ENCODE data around the gene TENM3.

TENM3 gene

DNA sequence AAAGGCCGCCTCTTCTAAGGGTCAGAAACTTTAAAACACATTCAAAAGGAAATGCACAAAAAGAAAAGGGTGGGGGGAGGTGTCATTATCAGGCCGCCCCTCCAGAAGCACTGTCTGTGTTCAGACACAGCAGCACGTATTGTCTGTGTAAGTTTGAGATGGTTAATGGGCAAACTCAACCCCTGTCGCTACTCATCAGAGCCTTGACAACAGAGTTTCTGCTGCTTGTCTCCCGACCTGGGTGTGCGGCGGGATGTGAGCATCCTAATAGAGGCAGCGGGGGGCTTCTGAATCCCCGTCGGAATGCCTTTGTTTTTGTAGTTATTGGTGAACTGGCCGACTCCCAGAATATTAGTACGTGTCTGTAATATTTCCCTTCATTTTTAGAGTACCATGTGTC, 515.1 kb downstream of the TENM3 start:
- no peak for DNase-seq

DNA sequence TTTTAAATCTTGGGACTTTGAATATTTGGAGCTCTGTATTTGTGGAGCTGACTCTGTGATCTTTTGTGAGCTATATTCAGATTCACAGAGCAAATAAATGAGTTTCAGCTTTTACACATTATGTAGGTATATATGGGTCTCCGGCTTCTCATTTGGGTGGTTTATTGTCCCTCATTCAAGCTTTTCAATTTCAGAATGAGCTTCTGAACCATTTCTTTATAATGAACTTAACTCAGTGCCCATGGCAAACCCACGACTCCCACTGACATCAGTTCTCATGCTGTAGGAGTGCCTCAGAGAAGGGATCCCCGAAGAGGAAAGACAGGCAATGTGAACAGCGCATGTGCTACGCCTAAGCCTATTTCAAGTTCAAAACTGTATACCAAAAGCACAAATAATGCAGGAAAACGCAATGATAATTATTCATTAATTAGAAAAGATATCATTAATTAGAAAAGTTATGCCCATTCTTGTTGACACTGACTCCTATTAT, 517.4 kb downstream of the TENM3 start:
- no peak for DNase-seq

DNA sequence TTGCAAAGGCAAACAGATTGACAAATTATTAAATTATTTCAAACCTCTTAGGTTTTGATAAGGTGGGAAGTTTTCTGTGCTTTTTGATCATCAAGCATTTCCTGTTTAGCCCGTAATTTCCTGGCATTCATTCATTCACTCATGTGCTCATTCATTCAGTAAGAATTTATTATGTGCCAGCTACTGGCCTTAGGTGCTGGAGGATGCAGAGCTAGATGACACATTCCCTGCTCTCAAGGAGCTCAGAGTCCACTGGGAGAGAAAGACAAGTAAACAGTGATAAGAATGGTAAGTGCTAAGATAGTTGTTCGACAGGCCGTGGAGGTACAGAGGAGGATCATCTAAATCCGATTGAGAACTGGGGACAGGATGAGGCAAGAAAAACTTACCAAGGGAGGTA, 520.9 kb downstream of the TENM3 start:
- no peak for DNase-seq

DNA sequence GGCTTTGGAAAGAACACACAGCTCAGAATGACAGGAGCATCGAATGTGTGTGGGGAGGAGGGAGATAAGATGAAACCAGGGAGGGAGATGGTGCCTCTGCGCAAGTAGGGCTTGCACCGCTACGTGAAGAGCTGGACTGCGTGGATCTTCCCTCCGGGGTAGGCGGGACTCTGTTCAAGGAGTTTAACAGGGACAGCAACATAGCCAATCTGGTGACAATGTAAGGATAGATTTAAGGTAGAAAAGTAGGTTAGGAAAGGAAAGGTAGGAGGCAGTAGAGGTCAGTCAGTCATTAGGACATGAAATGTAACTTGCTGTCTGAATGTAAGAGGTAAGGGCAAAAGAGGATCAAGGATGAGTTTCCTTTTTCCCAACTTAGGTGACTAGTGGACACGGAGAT, 521.4 kb downstream of the TENM3 start:
- no peak for DNase-seq

DNA sequence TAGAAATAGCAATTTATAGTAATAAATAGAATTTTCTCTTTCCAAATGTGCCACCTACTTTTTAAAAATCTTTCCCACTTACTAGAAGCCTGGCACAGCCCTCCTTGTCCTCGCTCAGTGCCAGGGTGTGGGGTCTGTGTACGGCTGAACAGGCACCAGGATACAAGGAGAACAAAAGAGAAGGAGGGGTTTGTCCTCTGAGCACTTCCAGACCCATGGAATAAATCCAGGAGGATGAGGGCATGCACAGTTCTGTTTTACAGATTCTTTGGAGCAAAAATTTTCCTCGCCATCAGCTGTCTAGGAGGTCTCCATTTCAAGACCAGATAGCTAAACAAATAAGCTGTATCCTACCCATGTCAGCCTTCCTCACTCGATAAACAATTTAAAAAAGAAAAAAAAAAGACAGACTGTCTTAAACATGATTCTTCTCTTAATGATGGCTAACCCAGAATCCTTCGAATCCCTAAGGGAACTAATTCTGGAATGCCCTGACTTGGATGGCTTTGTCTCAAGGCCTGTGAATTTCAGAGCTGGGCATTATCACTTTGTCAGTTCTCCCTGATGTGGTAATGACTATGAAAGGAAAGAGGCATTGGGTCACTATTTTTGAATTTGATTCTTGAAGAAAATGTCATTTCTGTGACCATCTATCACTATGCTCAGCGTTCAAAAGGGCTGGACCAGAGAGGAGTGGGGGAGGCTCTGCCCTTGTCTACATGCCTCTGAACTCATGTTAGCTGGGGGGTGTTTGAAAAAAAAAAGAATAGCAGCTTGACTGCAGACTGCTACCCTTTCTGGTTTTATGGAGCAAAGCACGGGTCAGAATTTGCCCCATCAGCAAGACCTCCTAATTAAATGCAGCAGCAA, 523.0 kb downstream of the TENM3 start:
- no peak for DNase-seq

DNA sequence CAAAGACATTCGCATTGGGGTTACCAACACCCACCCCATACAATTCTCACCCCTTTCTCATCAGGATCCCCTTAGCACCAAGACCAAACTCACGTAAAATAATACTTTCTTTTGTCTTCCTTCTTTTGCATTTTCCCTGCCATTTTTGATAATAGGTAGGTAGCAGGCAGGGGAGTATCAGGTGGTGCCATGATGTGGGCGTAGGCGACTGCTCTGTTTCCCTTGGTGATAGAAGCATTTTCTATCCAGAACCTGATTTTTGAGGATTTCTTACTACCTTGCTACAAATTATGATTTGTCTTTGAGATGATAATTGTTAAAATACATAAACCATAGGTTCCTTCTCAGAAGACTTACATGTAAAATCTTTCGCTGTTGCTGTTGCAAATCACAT, 523.7 kb downstream of the TENM3 start:
- no peak for DNase-seq

DNA sequence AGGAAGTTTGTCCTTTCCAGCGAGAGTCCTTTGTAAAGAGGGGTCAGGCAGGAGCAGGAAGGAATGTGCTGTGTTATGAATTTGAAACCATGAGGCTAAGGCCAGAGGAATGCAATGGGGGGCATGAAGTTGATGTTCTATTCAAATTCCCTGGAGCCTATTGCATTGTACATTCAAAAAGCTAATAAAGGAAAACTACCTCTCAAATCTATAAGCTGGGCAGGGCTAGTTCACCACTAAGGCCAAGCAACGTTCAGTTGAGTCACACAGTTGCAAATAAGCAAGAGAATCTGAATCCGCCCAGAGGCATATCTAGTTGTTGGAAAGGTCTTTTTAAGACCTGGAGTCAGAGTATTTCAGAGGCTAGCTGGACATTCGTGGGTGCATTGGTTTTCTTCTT, 525.6 kb downstream of the TENM3 start:
- no peak for DNase-seq

DNA sequence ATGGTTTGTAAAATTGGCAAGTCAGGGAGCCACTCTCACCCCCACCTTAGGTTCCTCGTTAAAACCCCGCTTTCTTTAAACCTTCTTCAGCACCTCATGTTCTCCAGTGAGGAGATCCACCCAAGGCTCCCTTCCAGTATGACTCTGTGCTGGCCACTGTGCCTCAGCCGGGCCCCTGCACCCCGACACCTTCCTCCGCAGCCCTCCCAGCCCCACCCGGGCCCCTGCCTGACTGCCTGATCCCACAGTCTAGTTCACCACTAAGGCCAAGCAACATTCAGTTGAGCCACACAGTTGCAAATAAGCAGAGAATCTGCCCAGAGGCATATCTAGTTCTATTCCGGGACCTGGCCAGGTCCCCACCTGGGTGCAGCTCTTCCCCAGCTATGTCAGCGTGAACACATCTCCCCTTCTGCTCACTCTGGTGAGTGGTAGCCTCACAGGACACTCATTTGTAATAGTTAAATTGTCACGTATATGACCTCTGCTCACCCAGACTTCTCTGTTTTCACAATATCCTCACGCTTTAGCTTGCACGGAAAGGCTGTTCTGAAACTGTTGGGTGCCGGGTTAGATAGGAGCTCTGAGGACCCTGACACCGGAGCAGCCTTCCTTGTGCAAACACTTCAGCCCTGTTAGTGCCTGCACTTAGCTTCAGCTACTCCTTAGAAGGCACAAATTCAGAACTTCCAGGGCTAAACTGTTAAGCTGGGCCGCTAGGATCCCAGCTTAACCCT, 527.2 kb downstream of the TENM3 start:
- no peak for DNase-seq

DNA sequence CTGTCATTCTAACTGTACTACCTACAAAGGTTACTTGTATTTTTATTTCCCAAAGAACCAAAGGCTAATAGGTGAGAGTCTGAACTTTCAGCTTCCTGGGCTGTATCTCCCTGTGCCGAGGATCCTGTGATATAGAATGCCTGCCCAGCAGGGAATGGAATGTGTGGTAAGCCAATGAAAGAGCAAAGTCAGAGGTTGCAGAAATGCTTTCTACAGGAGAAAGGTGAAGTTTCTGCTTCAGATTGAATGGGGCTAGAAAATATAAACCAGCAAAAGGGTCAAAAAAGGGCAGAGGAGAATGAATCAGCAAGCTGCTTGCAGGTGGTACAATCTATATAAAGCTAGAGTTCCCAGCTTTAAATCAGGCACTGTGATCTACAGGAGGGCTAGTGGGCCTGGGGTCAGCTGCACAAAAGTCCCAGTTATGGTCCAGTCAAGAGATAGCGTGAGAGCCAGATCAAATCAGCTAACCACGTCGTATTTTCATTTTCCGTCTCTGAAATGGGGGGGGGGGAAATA, 527.9 kb downstream of the TENM3 start:
- no peak for DNase-seq

DNA sequence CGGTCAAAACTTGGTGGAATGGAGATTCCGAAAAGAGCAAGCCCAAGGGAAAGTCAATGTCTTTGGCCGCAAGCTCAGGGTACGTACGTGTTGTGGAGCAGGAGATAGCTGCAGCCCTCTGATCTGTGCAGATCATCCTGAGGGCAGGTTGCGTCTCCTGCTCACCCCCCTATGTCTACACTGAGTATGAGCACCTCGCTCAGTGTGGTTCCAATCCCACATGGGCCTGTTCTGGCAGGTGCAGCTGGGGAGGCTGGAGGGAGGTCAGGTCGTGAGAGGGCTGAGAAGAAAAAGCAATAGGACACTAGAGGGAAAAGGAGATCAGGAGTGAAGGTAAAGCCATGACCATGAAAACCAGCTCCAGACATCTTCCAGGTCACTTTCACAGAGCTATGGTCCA, 531.9 kb downstream of the TENM3 start:
- no peak for DNase-seq

DNA sequence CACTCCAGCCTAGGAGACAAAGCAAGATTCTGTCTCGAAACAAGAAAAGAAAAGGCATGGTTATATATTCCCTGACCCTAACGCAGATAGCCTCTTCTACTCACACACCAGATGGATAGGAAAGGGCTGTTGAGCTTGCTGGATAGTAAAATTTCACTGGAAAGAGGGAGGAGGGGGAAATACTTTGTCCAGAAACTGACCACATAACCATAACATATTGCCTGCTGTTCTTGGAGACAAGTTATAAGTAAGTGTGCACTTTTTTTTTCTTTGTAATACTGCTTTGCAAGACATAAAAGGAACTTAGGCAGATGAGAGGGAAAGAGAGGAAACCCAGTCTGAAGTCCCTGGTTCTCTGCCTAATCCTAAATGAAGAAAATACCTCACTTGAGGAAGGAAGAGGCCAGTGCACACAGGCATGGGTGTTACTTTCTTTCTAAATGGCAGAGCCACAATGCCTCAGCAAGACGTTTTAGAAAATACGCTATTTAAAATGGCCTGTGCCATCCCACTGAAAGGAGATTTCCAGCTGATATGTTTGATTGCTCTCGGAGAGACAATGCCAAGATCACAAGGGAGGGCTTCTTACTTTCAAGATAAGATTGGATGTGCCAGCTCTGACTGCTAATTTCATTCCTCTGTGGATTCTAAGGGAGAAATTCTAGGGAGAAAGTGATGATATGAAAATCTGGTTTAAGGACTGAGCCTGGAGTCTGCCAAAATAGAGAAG, 533.3 kb downstream of the TENM3 start:
- no peak for DNase-seq

DNA sequence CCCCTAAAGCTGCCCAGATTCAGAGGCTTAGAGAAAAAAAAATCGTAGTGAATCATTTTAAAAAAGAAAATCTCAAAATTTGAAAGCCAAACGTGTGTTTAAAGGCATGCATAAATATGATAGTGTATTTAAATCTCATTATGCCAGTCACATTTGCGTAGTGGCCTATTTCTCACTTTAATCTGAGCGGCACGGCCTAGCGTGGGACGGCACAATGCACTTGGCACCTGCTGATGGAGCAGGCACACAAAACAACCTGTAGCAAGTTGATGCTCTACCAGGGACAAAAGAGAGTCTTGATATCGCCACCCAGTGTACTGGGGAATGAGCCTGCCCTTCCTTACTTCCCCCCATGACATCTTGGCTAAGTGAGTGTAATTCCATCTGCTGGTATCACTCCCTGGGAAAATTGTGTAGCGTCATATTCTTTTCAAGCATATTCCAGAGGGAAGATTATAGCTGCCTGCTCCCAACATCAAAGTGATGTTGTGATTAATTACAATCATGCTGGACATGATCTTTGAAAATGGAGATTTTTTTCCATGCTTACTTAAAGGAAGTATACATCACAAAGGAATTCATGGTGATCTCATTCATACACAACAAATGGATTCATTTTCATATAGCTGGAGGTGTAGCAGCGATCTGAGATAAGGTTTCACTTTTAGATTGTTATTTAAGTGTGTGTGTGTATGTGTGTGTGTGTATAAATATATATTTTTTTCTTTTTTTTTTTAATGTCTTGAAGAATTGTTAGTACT, 535.2 kb downstream of the TENM3 start:
- DNase-seq: no peak

DNA sequence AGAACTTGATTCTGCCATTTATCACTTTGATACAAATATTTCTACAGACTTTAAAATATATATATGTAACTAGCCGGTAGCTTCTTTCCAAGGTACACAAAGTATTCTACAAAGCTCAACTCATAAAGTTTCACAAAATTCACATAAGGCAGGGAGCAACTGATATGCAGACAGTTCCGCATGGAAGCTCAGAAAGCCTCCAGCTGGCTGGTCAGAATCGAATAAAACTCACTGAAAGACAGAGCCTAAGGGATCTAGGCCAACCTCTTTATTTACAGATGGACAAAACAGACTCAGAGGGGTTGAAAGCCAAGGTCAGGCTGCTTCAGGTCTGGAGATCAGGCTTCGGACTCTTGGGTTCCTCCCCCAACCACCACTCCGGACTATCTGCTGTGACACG, 543.8 kb downstream of the TENM3 start:
- no peak for DNase-seq

DNA sequence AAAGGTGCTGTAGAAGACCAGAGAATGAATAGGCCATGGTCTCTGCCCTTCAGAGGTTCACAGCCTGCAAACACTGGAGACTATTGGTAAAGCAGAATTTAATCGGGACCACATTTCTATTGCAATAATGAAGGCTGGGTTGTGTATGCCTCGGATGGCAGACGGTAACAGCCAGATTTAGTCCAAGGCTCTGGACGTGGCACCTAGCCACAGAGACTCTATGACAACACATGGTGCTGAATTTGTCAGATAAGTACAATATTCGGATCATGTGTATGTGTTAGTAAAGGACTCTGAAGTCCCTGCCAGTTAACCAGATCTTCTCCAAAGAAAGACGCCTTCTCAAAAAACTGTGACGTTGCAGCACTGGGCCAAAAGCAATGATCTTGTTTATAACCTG, 545.0 kb downstream of the TENM3 start:
- DNase-seq: no peak

DNA sequence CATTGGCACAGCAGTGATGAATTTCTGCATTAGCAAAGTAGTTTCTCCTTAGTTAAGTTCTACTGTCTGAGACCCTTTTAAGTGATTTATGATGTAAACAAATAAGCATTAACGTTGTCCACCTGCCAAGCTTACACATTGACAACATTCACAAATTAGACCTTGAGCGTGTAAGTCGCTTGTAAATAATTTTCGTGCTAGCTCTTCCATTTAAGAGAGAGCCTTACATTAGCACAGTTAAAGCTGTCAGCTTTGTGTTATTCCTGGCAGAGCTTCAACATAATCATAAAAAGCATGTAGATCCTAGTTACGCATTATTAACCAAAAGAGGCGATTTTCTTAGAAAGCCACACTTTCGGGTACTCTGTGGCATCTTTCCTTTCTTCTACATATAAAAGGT, 546.3 kb downstream of the TENM3 start:
- no peak for DNase-seq

DNA sequence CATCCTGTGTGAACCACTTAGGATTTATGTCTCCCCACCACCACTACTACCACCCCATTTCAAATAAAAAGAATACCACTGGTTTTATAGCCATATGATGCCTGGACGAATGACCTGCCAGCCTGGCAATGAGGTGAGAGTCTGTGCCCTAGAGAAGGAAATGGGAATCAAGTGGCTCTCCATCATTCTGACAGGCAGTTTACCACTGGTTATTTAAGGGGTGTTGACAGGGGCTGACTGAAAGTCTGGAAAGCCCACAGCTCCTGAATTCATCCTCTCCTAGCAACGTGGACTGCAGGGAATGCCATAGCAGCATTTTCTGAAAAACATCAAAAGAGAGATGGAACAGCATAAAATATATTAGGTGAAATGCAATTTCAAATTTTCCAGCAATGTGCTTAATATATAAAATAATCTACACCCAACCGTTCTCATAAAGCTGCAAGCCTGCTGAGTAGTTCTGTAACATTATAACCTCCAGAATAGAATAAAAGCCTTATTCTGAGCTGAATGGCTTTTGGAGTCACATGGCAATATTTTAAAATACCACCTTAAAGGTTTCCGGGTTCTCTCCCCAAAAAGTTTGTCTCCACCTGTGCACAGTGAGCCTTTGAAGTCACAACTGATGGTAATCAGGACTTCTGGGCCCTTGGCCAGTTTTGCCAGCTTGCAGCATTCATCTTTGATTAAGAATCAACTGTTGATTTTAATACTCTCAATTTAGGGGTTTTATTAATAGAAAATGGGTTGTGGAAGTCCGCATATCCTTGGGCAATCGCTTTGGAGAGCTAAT, 552.4 kb downstream of the TENM3 start:
- DNase-seq: no peak

DNA sequence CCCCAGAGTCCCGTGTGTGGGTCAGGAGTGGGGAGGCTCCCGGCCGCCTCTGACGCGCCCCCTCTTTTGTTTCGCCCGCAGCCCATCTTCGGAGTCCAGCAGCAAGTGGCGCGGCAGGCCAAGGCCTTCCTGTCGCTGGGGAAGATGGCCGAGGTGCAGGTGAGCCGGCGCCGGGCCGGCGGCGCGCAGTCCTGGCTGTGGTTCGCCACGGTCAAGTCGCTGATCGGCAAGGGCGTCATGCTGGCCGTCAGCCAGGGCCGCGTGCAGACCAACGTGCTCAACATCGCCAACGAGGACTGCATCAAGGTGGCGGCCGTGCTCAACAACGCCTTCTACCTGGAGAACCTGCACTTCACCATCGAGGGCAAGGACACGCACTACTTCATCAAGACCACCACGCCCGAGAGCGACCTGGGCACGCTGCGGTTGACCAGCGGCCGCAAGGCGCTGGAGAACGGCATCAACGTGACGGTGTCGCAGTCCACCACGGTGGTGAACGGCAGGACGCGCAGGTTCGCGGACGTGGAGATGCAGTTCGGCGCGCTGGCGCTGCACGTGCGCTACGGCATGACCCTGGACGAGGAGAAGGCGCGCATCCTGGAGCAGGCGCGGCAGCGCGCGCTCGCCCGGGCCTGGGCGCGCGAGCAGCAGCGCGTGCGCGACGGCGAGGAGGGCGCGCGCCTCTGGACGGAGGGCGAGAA, 556.5 kb downstream of the TENM3 start:
- DNase-seq: no peak

DNA sequence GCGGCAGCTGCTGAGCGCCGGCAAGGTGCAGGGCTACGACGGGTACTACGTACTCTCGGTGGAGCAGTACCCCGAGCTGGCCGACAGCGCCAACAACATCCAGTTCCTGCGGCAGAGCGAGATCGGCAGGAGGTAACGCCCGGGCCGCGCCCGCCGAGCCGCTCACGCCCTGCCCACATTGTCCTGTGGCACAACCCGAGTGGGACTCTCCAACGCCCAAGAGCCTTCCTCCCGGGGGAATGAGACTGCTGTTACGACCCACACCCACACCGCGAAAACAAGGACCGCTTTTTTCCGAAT, 557.0 kb downstream of the TENM3 start:
- DNase-seq: no peak

DNA sequence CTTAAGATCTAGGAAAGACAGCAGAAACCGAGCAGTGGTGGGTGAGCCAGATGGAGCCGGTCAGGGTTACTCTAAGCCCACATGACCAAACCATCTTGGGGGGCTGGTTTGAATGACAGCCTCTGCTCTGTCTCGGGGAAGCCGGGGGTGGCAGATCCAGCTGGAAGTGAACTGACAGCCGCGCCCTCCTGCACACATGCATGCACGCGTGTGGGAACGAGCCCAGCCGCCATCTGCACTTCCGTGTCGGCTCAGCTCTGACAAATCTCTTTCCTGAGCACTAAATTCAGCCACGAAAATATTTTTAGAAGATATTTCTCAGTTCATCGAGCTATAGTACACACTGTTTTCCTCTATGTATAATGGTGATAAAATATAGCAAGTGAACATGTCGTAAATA, 558.4 kb downstream of the TENM3 start:
- no peak for DNase-seq

DNA sequence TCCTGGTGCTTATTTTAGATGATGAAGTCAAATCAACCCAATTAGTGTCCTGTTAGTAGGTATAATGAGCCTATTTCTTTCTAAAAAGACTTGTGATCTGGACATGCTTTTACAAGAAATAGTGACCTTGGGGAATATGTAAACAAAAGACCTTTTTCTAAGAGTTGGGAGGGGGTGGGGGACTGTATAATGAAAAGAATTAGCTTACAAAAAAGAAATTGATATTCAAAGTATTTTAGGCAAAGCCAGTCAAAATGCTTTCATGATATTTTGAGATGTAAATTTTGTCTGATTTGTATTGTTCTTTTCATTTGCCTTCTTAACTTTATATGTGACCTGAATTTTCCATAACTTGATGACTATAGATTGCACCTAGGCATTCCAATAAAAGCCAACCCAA, 559.4 kb downstream of the TENM3 start:
- no peak for DNase-seq

DNA sequence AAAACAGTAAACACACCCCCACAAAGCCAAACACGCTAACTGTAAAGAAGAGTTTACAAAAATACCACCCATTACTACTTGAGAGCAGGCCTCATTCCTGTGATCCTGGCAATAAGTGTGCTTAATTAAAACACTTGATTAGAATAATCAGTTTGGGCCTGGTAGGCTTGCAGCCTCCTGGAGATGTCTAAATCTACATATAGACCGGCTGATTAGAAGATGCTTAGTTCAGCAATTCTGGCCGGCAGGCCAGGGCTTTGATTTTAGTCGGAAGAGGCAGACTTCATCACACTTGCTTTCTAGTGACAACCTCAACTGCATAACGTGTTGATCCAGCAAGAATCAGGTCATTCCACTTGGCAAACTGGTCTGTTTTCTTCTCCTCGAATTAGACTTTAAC, 560.0 kb downstream of the TENM3 start:
- DNase-seq: no peak

Measured in stimulated activated CD8-positive, alpha-beta memory T cell treated with anti-CD3 and anti-CD28 coated beads, Interleukin-4, amount 100 ng/mL, for 48 hours (primary cell).